HG03196 (cell line): ENCODE data around the gene PHF1.
A peak's percentile ranks its signal among the peaks of the same experiment; 100 is the strongest.
"Not testable (repeated sequence)": the region's sequence is repeated elsewhere in the genome, so short reads cannot be mapped to it uniquely, and the experiment has no call there.

Source experiments
- ATAC-seq: cut with Tn5 transposase; IDR thresholded peaks from one replicate; pipeline ENCODE4 v1.9.1; 2021; ENCODE audit not compliant: unreplicated experiment

The PHF1 gene

DNA sequence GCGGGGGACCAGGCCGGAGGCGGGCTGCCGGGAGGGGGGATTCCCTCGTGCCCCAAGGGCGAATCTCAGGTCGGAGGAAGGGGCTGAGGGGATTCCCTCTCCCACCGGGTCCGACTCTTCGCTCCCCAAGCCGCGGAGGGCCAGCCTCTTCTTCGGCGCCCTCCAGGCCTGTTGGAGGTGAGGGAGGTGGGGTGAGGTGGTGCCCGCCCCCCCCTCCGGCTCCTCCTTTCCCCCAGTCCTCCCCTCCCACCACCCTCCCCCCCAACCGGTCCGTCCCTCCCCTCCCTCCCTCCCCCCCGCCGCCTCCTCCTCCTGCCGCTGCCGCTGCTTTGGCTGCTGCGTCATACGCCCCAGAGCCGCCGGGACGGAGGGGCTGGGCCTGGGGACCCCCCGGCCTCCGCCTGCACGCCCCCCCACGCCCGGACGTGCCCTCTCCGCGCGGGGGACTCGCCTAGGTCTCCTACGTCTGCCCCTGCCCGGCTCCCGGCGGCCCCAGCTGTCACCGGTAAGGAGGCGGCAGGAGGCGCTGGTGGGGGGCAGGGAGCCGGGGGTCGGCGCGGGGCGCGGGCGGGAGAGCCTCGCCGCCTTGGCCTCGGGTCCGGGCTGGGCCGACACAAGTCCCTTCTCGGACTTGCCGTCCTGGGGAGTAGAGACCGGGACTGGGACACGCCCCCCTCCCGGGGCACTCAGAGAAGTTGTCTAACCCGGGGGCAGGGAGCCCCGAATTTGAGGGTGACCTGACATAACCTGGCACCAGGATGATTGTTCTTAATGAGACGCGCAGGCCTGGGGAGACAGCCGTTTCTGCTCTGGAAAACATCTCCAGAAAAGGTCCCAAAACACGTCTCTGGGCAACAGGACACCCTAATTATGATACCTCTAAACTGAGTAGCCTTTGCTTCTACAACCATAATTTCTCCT lies at the start of gene PHF1:
TSS of gene PHF1 (plus strand) at position 304 of the 921 bp plus-strand sequence. CDS start 1,250 bp downstream, outside the sequence.
- ATAC-seq = peak; percentile 33

DNA sequence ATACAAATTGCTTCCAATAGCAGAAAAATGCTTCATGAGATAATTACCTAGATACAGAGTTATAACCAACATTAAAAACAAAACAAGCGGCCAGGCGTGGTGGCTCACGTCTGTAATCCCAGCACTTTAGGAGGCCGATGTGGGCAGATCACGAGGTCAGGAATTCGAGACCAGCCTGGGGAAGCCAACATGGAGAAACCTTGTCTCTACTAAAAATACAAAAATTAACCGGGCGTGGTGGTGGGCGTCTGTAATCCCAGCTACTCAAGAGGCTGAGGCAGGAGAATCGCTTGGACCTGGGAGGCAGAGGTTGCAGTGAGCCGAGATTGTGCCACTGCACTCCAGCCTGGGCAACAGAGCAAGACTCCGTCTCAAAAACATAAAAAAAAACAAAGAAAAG lies 47.3 kb upstream of the PHF1 start:
- ATAC-seq = not testable (repeated sequence)

DNA sequence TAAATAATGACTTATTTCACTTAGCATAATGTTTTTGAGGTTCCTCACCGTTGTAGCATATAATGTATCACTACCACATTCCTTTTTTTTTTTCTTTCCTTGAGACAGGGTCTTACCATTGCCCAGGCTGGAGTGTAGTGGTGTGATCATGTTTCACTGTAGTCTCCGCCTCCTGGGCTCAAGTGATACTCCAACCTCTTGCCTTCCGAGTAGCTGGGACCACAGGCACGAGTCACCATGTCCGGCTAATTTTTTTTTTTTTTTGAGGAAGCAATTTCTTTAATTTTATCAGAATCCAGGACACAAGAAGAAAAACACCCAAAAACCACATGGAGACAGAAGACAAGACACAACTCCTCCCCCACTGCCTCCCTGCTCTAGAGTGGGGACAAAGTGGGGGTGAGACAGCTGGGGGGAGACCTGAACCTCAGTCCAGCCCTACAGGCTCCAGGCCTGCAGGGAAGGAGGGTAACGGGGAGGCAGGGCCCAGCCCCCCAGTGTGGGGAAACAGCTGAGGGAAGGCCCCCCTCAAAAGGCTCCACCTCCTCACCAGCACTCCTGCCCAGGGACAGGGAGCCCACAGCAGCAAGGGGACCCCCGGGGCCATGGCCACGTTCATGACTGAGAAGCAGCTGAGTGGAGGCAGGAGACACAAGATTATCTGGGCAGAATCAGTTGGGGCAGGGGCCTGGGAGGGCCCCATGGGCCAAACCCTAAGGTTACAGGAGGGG lies 46.2 kb upstream of the PHF1 start:
- ATAC-seq = not testable (repeated sequence)

DNA sequence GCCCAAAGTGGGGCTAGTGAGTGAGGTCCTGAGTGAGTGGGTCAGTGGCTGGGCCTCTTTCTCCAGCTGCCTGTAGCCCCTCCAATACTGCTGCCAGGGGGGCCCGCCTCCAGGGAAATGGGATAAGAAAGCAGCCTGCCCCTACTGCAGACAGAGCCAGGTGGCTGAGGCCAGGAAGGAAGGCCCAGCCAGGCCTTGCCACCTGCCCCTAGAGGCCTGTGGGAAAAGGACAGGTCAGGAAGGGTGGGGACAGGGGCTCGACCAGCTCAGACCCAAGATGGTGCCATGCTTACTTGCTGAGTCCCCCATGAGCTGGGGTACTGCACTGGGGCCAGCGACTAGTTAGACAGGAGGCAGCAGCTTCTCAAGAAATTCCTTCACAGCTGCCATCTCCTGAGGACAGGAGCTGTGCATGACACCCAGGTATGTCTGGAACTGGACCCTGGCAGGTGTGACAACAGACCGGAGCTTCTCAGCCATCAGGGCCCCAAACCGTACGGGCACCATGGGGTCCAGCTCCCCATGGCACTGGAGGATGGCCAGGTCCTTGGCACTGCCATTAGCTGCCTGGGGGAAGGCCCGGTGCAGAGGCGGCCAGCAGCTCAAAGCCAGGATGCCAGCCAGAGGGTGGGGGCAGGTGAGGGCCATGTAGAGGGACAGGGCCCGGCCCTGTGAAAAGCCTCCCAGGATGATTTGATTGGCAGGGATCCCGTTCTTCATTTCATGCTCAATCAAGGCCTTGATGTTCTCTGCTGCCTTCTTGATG lies 45.4 kb upstream of the PHF1 start:
- ATAC-seq = not testable (repeated sequence)

DNA sequence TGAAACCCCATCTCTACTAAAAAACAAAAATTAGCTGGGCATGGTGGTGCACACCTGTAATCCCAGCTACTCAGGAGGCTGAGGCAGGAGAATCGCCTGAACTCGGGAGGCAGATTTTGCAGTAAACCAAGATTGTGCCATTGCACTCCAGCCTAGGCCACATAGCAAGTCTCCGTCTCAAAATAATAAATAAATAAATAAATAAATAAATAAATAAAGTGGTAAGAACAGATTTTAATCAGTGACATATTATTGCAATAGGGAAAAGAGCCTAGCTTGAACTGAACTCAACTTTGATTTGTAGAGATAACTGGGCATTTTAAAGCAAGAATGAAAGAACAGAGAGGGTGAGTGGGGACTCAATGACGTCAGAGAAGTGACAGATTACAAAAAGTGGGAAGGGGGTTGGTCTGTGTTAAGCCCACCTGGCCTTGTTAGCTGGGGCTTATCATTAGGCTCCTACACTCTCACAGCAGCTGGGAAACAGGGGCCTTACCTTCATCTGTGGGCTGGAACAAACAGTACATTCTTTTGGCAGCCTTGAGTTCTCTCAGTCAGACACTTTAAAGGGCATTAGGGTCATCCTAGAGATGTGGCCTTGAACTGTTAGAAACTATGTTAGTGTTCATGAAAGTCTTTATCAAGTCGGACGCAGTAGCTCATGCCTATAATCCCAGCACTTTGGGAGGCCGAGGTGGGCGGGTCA lies 43.7 kb upstream of the PHF1 start:
- no peak for ATAC-seq

DNA sequence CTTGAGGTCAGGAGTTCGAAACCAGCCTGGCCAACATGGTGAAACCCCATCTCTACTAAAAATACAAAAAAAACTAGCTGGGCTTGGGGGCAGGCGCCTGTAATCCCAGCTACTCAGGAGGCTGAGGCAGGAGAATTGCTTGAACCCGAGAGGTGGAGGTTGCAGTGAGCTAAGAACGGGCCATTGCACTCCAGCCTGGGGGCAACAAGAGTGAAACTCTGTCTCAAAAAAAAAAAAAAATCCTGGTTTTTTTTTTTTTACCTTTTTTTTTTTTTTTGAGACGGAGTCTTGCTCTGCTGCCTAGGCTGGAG lies 43.1 kb upstream of the PHF1 start:
- not testable (repeated sequence) for ATAC-seq

DNA sequence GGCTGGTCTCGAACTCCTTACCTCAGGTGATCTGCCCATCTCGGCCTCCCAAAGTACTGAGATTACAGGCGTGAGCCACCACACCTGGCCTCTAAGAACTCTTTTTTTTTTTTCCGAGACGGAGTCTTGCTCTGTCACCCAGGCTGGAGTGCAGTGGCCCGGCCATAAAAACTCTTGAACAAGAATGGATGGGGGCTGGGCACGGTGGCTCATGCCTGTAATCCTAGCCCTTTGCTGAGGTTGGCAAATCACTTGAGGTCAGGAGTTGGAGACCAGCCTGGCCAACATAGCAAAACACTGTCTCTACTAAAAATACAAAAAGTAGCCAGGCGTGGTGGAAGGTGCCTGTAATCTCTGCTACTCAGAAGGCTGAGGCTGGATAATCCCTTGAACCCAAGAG lies 38.9 kb upstream of the PHF1 start:
- ATAC-seq = not testable (repeated sequence)

DNA sequence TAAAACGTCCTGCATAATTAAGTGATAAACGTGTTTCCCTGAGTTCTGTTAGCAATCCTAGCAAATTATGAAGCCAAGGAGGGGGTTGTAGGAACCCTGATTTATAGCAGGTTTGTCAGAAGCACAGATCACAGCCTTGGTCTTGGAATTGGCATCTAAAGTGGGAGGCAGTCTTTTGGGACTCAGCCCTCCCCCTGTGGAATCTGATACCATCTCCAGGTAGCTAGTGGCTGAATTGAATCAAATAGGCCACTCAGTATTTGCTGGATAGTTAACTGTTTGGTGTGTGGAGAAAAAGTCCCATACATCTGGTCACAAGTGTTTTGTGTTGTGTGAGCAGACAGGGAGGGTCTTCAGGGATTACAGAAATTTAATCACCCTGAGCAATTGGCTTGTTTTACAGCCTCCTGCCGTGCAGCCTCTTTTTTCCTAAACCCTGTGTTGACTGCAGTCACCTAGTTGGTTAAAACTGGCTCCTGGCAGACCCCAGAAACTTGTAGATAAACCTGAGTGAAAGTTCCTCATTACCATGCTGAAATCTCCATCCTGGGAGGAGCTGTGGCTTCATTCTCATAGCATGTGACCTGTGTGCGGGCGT lies 38.2 kb upstream of the PHF1 start:
- ATAC-seq = no peak

DNA sequence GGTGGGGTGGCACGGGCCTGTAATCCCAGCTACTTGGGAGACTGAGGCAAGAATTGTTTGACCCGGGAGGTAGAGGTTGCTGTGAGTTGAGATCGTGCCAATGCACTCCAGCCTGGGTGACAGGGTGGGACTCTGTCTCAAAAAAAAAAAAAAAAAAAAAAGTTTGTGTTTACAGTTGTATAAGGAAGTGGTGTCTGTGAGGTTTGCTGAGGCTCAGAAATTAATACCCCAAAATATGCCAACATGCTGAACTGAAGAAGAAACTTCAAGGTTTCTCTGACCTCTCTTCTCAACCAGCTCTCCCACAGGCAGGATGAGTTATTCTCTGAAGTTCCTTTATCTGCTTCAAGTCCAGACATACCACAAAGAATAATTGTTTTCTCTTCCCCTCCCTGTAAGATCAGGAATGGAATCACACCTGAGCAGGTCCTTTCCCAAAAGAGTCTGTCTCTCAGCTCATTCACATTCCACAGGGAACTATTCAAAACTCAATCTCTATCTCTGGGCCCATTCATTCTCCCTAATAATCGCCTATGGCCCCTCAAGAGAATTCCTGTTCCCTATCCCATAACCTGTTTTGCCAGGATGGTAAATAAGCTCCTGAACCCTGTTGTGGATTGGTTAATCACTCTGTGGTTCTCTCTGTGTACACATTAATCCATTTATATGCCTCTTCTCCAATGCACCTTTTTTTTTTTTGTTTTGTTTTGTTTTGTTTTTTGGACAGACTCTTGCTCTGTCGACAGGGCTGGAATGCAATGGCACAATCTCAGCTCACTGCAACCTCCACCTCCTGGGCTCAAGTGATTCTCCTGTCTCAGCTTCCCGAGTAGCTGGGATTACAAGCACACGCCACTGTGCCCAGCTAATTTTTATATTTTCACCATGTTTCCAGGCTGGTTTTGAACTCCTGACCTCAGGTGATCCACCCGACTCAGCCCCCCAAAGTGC lies 36.6 kb upstream of the PHF1 start:
- ATAC-seq = no peak

DNA sequence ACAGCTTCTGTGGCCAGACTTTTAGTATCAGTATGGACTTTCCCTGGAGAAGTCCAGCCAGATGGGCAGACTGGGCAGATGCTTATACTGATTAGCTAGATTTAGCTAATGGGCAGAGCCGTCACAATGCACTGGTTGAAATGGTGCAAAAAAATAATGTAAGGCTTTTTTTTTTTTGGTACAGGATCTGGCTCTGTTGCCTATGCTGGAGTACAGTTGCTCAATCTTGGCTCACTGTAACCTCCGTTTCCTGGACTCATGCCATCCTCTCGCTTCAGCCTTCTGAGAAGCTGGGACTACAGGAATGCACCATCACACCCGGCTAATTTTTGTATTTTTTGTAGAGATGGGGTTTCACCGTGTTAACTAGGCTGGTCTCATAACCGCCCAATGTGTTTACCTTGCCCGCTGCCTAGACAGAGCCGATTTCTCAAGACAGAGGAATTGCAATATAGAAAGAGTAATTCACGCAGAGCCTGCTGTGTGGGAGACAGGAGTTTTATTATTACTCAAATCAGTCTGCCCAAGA lies 35.6 kb upstream of the PHF1 start:
- no peak for ATAC-seq

DNA sequence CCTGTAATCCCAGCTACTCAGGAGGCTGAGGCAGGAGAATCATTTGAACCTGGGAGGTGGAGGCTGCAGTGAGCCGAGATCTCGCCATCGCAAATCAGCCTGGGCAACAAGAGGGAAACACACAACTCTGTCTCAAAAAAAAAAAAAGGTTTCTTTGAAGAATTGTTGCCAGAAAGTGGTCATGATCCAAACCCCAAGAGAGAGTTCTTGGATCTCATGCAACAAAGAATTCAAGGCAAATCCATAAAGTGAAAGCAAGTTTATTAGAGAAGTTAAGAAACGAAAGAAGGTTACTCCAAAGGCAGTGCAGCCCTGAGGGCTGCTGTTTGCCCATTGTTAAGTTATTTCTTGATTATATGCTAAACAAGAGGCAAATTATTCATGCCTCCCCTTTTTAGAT lies 33.6 kb upstream of the PHF1 start:
- ATAC-seq = no peak

DNA sequence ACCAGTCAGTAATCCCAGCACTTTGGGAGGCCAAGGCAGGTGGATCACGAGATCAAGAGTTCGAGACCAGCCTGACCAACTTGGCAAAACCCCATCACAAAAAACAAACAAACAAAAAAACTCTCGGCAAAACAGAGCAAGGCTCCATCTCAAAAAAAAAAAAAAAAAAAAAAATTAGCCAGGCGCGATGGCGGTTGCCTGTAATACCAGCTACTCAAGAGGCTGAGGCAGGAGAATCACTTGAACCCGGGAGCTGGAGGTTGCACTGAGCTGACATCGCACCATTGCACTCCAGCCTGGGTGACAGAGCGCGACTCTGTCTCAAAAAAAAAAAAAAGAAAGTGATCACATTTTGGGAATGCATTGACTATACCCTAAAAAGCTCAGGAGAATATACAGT lies 31.6 kb upstream of the PHF1 start:
- not testable (repeated sequence) for ATAC-seq

DNA sequence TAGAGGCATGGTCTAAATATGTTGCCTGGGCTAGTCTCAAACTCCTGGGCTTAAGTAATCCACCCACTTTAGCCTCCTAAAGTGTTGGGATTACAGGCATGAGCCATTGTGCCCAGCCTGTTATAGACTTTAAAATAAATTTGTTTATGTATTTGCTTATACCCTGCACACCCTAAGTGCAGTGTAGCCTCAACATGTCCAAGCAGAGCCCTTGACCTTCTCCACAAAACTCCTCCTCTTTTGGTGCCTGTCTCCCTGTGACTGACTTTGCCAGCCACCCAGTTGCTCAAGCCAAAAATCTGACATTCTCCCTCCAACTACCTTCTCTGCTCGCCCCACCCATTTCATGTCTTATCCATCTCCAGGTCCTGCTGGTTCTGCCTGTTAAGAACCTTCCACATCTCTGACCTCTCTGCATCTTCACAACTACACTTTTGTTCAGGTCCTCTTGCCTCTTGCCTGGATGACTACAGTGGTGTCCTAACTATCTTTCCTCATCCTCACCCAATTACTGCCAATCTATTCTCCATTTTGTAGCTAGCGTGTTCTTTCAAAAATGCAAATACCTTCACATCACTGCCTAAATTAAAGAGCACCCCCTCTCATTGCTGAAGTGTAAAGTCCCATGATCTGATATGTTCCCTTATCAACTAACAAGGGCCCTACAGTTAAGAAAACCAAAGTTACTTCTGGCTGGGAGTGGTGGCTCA lies 30.4 kb upstream of the PHF1 start:
- ATAC-seq = no peak

DNA sequence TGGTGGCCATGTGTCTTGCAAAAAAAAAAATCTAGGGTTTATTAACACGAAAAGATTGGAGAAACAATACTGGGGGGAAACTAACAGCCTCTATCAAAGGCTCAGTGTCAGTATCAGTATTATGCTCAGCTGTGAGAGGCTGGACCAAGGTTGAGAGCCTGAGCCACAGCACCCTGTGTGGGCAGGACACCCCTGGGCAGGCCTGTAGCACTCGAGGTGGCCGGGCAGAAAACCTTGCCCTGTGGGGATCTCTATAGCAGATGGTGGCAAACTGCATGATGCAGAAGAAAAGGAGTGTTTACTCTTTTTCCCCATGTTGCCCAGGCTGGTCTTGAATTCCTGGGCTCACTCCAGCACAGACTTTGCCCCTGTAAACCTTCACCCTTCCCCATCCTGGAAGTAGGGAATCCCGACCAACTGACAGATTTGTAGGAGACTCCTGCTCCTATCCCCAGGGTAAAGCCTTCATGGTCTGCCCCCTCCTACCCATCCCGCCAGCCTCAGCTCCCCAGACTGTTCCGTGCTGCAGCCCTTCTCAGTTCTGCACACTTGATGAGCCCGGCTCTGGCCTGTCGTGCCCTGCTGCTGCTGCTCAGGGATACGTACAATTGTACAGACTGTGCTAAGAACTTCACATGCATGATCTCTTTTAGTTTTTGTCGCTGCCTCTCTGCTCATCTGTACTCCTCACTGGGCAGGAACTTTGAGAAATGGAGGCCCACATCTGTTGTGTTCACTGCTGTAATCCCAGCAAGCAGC lies 27.2 kb upstream of the PHF1 start:
- no peak for ATAC-seq

DNA sequence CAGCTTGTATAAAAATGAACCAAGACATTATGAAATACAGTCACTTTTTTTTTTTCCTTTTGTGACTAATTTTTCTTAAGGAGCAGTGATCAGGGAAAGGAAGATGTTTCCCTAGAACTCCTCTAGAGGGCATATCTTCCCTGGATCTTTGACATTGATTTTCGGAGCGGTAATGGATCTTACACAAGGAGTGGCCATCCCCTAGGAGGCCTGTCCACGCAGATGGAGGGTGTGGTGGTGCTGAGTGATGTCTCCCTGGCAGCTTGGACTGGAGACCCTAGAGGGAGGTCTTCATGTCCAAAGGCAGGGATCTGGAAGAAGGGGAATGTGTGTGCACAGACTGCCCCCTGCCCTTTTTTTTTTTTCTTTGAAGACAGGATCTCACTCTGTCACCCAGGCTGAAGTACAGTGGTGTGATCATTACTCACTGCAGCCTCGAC lies 26.2 kb upstream of the PHF1 start:
- ATAC-seq = no peak

DNA sequence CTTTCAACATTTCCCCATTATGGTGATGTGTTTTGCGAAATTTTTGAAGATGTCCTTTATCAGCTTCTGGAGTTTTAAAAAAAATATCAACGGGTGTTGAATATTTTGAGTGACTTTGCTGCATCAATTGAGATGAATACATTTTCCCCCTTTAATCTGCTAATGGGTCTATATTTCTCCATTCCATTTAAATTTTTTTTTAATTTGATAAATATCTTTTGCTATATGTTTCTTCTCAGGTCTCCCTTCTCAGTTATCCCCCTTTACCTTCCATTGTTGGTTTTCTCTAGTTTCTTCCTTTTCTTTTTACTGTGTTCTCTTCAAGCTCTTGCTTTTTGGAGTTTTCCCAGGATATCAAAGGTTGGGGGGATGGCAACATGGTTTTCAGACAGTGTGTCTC lies 20.6 kb upstream of the PHF1 start:
- ATAC-seq = no peak

DNA sequence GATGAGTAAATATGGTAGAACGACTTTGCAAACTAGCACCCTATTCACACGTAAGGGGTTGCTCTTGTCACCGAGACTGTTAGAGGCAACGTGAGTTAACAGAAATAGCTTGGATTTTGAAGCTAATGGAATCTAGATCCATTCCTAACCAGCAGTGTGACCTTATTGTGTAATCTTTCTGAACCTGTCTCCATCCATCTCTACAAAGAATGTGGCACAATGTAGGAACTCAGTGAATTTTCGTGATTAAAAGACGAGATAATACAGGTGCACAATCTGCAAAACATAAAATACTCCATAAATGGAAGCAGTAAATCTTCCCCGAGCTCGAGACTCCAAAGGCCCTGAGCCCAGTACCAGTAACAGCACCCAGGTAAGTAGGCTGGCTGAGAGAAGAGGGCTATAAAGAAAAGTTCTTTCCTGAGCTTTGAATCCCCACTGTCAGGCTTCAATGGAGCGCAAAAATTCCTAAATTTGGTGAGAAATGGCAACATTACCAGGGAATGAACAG lies 20.0 kb upstream of the PHF1 start:
- ATAC-seq = peak; percentile 0
